ENCODE measurements around the gene TPRG1. TPM values are rescaled to one million over a fixed set of nuclear protein-coding genes. Genes with fewer than 3 reads are reported as not detected.
"Not testable (repeated sequence)": the region's sequence is repeated elsewhere in the genome, so short reads cannot be mapped to it uniquely, and the experiment has no call there.

Gene TPRG1
- total and polyA plus RNA-seq, 2 donors (not counting 3 experiments of a cell fraction or from before 2014, with no cell fraction given), result 0.30 TPM; not detected in 1

GRCh38 chr3:189325454-189325853 lies 153.7 kb downstream of the TPRG1 start:
- Histone ChIP-seq H3K27me3 (ENCODE audit: control insufficient read depth in 2 of 2, insufficient read depth in 2 of 2, low read length in 2 of 2) (no peaks in the 10 kb centered on the region), H2AFZ (ENCODE audit: low read depth, low read length) (no peak overlapping the region), H3K79me2 (ENCODE audit: control insufficient read depth, insufficient read depth, low read length) (no peaks in the 10 kb centered on the region), H3K9me3 (replicated peaks; ENCODE audit: control insufficient read depth, insufficient read depth, low read length) (no peaks in the 10 kb centered on the region), H3K9ac (replicated peaks; ENCODE audit: extremely low read depth, insufficient read depth, low read length) (no peak overlapping the region), H3K4me2 (ENCODE audit: insufficient read depth, low read length) (no peak overlapping the region), H4K20me1 (replicated peaks; ENCODE audit: control insufficient read depth, extremely low read depth, insufficient read depth, low read length) (no peaks in the 10 kb centered on the region), H3K27ac (ENCODE audit: insufficient read depth, low read depth, low read length) (no peak overlapping the region), H3K9me1 (replicated peaks; ENCODE audit: control insufficient read depth, extremely low read depth, insufficient read depth, low read length) (no peaks in the 10 kb centered on the region), H3K4me3 (replicated peaks in 1 of 3; ENCODE audit: insufficient read depth in 1 of 3, low read depth in 1 of 3, low read length in 3 of 3) (no peak overlapping the region), H3K4me1 (ENCODE audit: control insufficient read depth, extremely low read depth, insufficient read depth, low read length) (no peaks in the 10 kb centered on the region), H3K36me3 (ENCODE audit: control insufficient read depth in 2 of 2, extremely low read depth in 1 of 2, insufficient read depth in 2 of 2, low read length in 2 of 2) (no peaks in the 10 kb centered on the region)
- CTCF ChIA-PET, result no interaction called here
- intact Hi-C loops (cut with micrococcal nuclease), result no loop called here
- TF ChIP-seq POLR2AphosphoS5 (IDR thresholded peaks at IDR 0.05; ENCODE audit: insufficient read depth, low read depth, low read length) (no peak), GATA2 (IDR thresholded peaks at IDR 0.05; ENCODE audit: insufficient read depth, insufficient read length, low read depth, low read length) (no peak), POLR2A (IDR thresholded peaks at IDR 0.05; ENCODE audit: low read depth, low read length) (no peak), FOS (IDR thresholded peaks at IDR 0.05; ENCODE audit: borderline replicate concordance, insufficient read depth, low read length) (no peak), CTCF (IDR thresholded peaks at IDR 0.05; ENCODE audit: extremely low read depth in 1 of 2, insufficient read depth in 1 of 2, low read depth in 1 of 2, low read length in 2 of 2) (no peak), JUN (IDR thresholded peaks at IDR 0.05; ENCODE audit: borderline replicate concordance, insufficient read depth, insufficient read length, low read depth) (no peak), MYC (IDR thresholded peaks at IDR 0.05; ENCODE audit: low read depth, low read length) (no peak), MAX (IDR thresholded peaks at IDR 0.05; ENCODE audit: insufficient read depth, insufficient read length) (no peak), EZH2 (IDR thresholded peaks at IDR 0.05; ENCODE audit: borderline replicate concordance, low read depth, low read length, severe bottlenecking) (no peak)
- POLR2A ChIA-PET, result no interaction called here
- dilution Hi-C loops (cut with MboI; ENCODE audit: extremely low pct_ligation_motif_present, low sequenced_read_pairs), result no loop called here
- BruUV-seq (replicated peaks), result no TSS peak
- no peak for DNase-seq (ENCODE audit: low read depth, low spot score)
- no peak for FAIRE-seq

GRCh38 chr3:189329630-189330029 lies 157.9 kb downstream of the TPRG1 start:
- BruUV-seq (replicated peaks); CTCF ChIA-PET: not testable (repeated sequence)

More at GRCh38 chr3:189329630-189330029, 157.9 kb downstream of the TPRG1 start:
- H3K9ac ChIP-seq (replicated peaks; ENCODE audit: extremely low read depth, insufficient read depth, low read length); H2AFZ ChIP-seq (ENCODE audit: low read depth, low read length); H3K27me3 ChIP-seq (ENCODE audit: control insufficient read depth in 2 of 2, insufficient read depth in 2 of 2, low read length in 2 of 2); H3K4me3 ChIP-seq (replicated peaks in 1 of 3; ENCODE audit: insufficient read depth in 1 of 3, low read depth in 1 of 3, low read length in 3 of 3); POLR2A ChIA-PET; H3K9me1 ChIP-seq (replicated peaks; ENCODE audit: control insufficient read depth, extremely low read depth, insufficient read depth, low read length); H3K4me1 ChIP-seq (ENCODE audit: control insufficient read depth, extremely low read depth, insufficient read depth, low read length); H3K36me3 ChIP-seq (ENCODE audit: control insufficient read depth in 2 of 2, extremely low read depth in 1 of 2, insufficient read depth in 2 of 2, low read length in 2 of 2); H3K27ac ChIP-seq (ENCODE audit: insufficient read depth, low read depth, low read length); intact Hi-C loops (cut with micrococcal nuclease); H4K20me1 ChIP-seq (replicated peaks; ENCODE audit: control insufficient read depth, extremely low read depth, insufficient read depth, low read length); DNase-seq (ENCODE audit: low read depth, low spot score); dilution Hi-C loops (cut with MboI; ENCODE audit: extremely low pct_ligation_motif_present, low sequenced_read_pairs); H3K9me3 ChIP-seq (replicated peaks; ENCODE audit: control insufficient read depth, insufficient read depth, low read length); H3K79me2 ChIP-seq (ENCODE audit: control insufficient read depth, insufficient read depth, low read length); H3K4me2 ChIP-seq (ENCODE audit: insufficient read depth, low read length); FAIRE-seq: not testable (repeated sequence)

Data from endothelial cell of umbilical vein (primary cell).